Esophagus squamous epithelium (tissue), 4 donors: ENCODE data around the gene LRRC43.

Experiments used
- POLR2A ChIP-seq, 4 donors: fragments of 450-650 bp; IDR thresholded peaks; one replicate each; pipeline ENCODE4 v1.6.1; 2017; ENCODE audit warnings: antibody characterized with exemption in 4 of 4, mild to moderate bottlenecking in 4 of 4, moderate library complexity in 3 of 4
- TF ChIP-seq, protein P1 (sequence below), 6 experiments: fragments of 450-650 bp in 4 of 6; fragments of 200-600 bp in 2 of 6; sonication (generic) in 2 of 6; IDR thresholded peaks; one replicate each; pipeline ENCODE4 v1.5.1; 2016 to 2019; ENCODE audit warnings: antibody characterized with exemption in 6 of 6, mild to moderate bottlenecking in 4 of 6, moderate library complexity in 4 of 6

DNA sequence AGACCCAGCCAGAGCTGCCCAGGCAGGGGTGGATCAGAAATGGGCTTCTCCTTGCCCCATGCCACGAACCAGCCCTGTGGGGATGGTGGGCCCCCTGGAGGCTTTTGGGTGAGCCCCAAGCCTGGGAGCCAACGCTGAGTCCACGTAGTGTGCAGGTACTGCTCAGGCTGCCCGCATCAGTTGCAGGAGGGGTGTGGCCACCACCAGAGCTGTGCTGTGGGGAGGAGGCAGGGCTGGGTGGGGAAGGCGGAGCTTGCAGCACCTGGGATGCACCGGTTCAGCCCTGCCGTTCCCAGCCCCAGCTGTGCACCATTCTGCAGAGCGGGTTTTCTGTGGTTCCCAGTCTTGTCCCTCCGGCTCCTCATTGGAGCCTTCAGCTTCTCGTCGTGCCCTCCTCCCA is 45.2 kb upstream of the LRRC43 start:
- TF ChIP-seq, protein P1, sequence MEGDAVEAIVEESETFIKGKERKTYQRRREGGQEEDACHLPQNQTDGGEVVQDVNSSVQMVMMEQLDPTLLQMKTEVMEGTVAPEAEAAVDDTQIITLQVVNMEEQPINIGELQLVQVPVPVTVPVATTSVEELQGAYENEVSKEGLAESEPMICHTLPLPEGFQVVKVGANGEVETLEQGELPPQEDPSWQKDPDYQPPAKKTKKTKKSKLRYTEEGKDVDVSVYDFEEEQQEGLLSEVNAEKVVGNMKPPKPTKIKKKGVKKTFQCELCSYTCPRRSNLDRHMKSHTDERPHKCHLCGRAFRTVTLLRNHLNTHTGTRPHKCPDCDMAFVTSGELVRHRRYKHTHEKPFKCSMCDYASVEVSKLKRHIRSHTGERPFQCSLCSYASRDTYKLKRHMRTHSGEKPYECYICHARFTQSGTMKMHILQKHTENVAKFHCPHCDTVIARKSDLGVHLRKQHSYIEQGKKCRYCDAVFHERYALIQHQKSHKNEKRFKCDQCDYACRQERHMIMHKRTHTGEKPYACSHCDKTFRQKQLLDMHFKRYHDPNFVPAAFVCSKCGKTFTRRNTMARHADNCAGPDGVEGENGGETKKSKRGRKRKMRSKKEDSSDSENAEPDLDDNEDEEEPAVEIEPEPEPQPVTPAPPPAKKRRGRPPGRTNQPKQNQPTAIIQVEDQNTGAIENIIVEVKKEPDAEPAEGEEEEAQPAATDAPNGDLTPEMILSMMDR (IDR thresholded peaks at IDR 0.05), result no peak
- no peak for TF ChIP-seq POLR2A (IDR thresholded peaks at IDR 0.05)
